Dedifferentiated amniotic fluid mesenchymal stem cell (primary cell): Measurements from ENCODE around the gene NR6A1.

Source experiments
- DNase-seq: peaks from one replicate; pipeline ENCODE4 v3.0.0-alpha.2; 2016; ENCODE audit errors: extremely low spot score

Gene NR6A1

DNA sequence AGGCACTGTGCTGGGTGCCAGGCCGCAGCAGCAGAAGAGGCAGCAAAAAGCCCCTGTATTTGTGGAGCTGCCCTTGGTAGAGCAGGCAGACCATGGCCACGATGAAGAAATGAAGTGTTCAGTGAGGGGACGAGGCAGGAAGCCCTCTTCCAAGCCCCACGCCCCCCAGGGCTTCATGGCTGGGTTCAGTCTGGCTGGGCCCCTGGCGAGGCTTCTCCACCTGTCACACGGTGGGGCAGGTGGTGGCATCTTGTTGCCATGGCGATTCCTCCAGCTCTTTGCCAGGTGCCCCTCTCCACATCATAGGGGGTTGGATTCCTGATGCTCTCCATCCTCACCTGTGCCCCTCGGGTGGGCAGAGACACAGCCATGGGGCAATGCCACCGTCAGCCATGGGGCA, 299.4 kb downstream of the NR6A1 start:
- DNase-seq = no peak

DNA sequence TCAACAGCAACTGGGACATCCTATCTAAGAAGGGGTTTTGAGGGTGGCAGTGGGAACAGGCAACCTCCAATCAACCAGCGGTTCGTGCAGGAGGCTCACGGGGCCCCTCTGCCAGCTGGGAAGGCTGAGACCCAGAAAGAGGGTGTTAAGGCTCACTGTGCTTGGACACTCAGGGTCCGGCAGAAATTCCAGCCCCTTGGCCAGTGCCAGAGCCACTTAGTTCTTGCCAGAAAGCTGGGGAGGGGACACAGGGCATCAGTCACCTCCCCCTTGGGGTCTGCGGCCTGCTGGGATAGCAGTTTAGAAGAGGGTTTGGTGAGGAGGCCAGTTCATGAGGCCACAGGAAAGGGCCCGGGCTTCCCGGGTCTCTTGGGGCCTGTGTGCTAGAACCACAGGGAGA, 300.4 kb downstream of the NR6A1 start:
- DNase-seq = no peak

GRCh38 chr9:124470306-124470705, 300.8 kb downstream of the NR6A1 start:
- DNase-seq = no peak

DNA sequence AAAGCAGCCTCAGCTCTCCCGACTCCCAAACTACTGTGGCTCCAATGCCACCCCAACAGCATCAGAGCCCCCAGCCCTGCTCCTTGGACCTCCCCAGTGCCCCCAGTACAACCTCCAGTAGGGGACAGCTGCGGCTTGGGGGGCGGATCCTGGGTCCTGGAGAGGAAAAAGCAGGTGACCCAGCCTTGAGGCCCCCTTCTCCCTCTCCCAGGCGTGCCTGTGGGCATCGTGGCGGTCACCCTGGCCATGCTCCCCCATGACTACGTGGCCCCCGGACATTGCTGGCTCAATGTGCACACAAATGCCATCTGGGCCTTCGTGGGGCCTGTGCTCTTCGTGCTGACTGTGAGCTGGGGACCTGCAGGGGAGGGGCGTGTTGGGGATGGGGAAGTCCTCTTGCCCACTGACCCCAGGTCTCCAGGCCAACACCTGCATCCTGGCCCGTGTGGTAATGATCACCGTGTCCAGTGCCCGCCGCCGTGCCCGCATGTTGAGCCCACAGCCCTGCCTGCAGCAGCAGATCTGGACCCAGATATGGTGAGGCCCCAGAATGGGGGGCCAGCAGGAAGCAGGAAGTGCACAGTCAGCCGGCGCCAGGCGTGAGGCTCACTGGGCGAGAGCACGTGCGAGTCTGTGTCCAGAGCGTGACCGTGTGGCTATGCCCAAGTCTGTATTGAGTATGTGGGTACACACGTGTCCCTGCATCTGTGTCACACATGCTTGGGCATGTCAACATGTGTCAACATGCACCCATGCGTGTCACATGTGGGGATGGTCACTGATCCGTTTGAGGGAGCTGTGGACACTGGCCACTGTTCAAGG, 301.9 kb downstream of the NR6A1 start:
- no peak for DNase-seq

- DNase-seq = no peak
Measured at GRCh38 chr9:124468061-124468740, 302.9 kb downstream of the NR6A1 start.

- DNase-seq = no peak
Measured at GRCh38 chr9:124467410-124468060, 303.6 kb downstream of the NR6A1 start.
